HG02885 (cell line): ENCODE data around the gene CD200.
A peak's percentile ranks its signal among the peaks of the same experiment; 100 is the strongest.

Experiments
- ATAC-seq: cut with Tn5 transposase; IDR thresholded peaks from one replicate; pipeline ENCODE4 v1.9.1; 2021; ENCODE audit warnings: mild to moderate bottlenecking; ENCODE audit not compliant: unreplicated experiment, poor library complexity

Gene CD200, protein sequence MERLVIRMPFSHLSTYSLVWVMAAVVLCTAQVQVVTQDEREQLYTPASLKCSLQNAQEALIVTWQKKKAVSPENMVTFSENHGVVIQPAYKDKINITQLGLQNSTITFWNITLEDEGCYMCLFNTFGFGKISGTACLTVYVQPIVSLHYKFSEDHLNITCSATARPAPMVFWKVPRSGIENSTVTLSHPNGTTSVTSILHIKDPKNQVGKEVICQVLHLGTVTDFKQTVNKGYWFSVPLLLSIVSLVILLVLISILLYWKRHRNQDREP

DNA sequence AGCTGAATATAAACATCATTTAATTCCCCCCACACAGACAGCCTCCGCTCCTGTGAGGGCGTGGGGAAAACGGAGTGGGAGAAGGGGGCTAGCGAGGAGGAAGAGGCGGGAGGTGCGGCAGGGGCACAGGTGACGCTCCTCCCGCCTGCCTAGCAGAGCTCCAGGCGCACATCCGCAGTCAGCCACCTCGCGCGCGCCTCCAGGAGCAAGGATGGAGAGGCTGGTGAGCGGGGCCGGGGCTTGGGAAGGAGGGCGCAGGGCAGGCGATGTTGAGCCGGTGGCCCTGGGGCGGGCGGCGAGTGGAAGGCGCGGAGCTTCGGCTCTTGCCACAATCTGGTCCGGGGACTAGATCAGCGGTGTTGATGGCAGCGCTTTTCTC, at the start of gene CD200:
Gene CD200, plus strand, starts transcription at position 155 of the 379 bp plus-strand sequence. Its CDS starts 57 bp downstream, at position 212.
- peak; percentile 78 for ATAC-seq

DNA sequence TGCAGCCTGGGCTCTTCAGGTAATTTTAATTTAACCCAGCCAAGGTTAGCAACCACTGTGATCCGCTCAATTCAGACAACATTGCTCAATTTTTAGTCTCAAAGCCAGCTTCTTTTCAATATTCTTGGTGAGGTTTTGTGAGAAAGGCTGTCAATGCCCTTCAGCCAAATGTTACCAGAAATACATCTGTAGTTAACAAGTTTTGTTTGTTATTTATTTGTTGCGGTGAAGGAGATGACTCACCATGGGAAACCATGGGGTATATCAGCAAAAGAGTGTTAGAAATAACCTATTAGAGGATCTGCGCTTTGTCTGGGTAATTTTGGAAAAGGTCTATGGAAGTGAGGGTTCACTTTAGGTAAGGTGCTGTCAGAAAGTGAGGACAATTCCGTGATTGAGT, 43.9 kb upstream of the CD200 start:
- no peak for ATAC-seq

DNA sequence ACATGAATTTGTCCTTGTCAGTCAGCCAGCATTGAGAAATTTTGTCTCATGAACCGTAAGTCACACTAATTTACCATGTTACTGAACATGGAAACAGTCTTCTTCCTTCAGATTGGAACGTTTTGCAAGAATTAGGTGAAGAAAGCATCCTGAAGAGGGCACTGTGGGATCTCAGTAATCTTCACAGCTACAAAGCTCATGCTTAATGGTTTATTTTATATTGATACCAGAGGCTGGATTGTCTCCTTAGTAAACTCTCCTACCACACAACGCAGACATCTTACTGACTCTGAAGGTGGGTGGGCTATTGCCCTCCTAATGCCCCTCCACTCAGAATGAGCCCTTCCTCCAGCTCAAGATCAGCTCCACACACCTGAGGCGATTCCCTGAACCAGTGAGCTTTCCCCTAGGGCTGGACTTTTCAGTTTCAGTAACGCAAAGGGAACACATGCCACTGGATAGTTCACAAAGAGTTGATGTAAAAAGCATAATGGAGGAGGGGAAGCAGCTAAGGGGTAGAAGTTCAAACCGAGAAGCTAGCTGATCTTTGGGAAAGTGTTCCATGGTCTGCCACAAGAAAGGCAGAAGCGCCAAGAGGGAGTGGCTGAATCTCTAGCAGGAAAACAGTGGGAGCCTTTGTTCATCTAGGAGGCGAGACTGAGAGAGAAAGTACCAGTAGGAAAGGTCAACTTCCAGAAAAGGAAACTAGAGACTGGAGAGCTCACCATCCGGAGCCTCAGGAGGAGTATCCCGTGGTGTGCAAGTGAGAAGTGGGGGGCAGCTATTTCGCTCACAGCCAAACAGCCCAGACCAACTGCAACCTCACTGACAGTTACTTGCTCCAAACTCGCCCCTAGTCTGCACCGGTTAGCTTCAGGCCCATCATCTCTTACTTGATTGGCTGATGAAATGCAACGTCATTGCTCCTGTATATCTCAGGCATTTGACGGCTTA, 39.3 kb upstream of the CD200 start, which contains the start of gene SLC9C1:
Gene SLC9C1, minus strand, starts transcription at position 849 of the 954 bp plus-strand sequence. CDS start 7,425 bp downstream, outside the sequence.
- ATAC-seq = peak; percentile 75

DNA sequence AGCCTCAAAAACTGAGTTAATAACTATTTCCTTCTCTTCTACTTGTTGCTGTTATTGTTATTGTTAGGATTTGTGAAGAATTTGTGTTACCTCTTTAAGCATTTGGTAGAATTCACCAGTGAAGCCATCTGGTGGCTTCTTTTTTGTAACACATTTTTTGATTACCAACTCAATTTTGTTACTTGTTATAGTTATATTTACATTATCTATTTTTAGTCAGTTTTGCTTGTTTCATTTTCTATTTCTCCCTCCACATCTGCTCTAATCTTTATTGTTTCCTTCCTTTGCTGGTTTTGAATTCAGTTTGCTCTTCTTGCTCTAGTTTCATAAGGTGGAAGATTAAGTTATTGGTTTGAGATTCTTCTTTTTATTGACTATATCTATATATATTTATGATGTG, 35.2 kb upstream of the CD200 start:
- peak; percentile 36 for ATAC-seq

DNA sequence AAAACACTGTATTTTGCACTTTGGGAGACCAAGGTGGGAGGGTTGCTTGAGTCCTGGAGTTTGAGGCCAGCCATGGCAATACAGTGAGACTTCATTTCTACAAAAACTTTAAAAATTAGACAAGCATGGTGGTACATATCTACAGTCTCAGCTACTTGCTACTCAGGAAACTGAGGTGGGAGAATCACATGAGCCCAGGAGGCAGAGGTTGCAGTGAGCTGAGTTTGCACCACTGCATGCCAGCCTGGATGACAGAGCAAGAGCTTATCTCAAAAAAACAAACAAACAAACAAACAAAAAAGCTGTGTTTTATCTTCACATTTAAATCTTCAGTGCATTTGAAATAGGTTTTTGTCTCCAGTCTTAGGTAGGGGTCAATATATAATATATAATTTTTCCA, 34.2 kb upstream of the CD200 start:
- ATAC-seq = no peak

DNA sequence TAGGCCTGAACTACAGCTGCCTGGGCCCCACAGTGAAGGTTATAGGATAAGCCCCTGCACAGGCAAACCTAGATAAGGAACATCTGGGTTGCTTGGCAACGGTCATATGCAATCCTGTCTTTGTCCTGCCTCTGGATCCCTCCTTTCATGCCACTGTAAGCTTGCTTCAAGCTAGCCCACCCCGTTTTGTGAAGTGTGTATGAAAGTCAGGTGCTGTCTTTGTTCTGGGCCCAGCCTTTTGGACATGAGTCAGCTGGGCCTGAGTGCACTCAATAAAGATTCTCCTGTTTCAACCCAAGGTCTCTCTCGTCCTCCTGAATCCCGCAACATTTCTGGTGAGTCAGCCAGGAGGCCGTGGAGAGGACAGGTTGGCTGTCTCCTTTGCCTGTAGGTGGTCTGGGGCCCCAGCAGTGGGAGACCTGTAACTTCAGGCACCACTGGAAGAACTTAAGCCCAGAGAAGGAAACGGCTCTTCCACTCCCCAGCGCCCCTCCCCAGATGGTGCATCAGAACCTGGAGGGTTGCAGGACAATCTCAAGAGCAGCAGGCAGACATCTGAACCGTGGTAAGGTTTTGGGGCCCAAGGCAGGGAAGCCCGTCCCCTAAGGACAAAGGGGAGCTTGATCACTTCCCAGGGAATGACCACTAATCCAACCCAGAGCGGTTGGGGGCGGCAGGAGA, 30.7 kb upstream of the CD200 start:
- ATAC-seq = no peak

DNA sequence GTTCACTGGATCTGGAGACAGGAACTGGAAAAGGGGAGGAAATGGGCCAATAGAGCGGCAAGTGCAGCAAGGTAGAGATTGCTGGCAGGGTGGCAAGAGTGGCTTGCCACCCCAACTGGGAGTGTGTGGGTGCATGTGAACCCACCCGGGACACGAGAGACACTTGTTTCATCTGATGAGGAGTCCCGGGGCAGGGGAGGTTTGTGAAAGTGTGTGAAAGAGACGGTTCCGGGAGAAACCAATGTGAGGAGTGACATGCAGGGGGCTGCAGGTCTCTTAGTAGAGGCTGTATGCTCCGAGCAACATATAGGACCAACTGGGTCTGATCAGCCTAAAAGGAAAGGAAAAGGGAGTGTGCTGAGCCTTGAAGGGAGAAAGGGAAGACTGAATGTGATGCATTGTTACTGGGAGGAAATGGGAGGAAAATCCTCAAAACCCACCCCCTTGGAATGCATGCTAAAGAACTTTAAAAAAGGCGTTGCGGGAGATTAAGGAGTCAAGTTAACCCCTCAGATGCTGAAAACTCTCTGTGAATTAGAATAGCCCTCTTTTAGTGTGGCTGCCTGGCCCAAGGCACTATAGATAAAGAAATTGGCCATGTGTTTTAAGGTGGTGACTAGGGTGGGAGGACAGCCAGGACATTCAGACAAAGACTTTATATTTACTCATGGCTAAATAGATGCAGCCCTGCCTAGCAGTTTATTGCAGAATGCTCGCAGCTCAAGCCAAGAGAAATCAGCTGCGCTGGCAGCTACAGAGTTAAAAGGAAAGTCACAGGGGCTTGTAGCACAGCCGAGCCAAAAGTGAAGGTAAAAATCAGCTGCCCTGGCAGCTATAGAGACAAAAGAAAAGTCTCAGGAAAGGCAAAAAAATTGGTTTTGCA, 29.8 kb upstream of the CD200 start:
- ATAC-seq = no peak

DNA sequence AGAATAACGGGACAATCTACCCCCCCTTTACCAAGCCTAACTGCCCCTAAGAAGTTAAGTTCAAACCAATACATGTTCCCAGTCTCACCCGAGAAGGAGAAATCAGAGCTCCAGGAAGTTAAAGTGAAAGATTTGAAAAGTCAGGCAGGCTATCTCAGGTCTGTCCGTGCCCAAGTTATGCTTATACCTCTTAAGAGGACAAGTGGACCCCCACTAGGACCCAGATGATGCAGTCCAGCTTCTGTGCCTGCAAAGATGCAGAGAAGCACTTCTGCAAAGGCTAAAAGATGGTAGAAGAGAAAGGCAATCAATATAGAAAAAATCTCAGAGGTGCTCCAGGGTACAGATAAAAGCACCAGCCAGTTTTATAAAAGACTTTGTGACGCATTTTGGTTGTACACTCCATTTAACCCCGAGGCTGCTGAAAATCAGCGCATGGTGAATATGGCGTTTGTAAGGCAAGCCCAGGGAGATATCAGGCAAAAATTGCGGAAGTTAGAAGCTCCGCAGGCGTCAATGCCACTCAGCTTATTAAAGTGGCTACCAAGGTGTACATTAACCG, 29.1 kb upstream of the CD200 start:
- no peak for ATAC-seq

DNA sequence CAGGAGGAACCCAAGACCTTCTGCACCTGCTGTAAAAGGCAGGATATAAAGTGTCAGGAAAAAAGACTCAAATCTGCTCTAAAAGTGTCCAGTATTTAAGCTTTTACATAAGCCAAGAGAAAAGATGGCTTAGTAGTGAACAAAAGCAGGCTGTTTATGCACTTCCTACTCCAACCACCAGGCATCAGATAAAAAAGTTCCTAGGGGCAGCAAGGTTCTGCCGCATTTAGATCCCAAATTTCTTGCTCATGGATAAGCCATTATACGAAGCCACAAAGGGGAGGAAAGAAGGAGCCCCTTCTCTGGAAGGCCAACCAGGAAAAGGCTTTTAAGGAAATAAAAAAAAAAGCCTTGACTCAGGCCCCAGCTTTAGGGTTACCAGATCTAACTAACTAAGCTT, 28.3 kb upstream of the CD200 start:
- ATAC-seq = no peak

DNA sequence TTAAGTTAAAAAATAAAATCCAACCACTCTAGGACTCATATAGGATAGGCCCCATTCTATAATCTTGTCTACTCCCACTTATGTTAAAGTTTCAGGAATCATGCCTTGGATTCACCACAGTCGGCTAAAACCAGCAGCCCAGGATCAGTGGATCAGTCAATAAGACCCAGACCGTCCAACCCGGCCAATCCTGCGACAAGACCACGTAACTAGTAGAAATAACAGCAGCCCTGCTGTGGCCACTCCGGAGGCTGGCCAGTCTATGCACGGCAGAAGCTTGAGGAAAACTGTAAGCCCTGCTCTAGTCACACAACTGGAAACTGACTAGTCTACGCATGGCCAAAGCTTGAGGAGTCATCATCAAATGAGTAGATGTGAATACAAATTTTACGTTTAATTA, 26.1 kb upstream of the CD200 start:
- ATAC-seq = no peak

DNA sequence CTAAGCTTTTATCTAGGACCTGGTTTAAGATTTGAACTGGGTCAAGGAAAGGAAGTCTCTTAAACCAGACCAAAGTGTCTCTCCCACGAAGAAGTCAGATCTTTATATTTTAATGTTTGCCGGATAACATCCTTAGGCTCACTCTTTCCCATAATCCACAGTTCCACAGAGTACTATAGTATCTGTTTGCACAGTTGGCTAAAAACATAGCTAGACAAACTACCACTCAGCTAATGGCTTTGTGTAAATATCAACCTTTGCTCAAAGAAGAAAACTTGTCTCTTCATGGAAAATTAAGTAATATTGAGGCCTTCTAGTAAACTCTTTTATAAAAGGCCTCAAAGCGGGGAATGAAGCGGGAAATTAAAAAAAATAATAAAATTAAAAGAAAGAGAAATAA, 25.4 kb upstream of the CD200 start:
- ATAC-seq = no peak

DNA sequence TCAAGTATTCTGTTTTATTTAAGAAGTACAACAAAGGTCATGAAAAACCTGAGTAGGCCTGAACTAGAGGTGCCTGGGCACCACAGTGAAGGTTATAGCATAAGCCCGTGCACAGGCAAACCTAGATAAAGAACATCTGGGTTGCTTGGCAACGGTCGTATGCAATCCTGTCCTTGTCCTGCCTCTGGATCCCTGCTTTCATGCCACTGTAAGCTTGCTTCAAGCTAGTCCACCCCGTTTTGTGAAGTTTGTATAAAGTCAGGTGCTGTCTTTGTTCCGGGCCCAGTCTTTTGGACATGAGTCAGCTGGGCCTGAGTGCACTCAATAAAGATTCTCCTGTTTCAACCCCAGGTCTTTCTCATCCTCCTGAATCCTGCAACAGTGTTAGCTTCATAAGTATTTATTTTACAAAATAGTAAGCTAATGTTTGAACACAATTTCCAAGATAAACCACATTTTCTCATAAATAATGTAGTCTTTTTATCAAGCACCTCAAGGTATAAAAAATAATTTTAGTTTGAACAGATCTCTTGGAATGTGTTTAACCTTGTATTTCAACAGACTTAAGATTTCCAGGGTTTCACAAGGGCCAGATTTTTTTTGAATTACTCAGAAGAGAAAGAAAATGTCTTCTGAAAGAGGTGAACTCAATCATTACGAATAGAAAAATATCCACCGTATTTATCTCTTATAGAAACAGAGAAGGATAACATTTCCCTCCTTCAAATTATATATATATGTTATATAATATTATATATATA, 24.6 kb upstream of the CD200 start:
- ATAC-seq = no peak

DNA sequence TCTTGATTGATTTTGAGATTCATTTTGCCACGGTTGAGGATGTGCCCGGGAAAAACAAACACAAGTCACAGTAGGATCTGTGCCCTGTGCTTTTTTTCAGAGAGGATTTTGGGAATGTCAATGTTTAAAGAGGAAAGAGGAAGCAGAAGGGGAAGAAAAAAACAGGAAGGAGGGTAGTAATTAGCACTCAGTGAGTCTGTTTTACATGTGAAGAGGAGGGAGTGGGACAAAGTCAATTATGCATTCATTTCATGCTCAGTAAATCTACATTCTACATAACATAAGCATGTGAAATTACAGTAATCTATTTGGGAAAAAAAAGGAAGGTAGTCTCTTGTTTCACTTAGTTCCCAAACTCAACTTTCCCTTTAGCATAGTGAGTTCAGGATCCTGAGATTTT, 18.3 kb upstream of the CD200 start:
- ATAC-seq = no peak

DNA sequence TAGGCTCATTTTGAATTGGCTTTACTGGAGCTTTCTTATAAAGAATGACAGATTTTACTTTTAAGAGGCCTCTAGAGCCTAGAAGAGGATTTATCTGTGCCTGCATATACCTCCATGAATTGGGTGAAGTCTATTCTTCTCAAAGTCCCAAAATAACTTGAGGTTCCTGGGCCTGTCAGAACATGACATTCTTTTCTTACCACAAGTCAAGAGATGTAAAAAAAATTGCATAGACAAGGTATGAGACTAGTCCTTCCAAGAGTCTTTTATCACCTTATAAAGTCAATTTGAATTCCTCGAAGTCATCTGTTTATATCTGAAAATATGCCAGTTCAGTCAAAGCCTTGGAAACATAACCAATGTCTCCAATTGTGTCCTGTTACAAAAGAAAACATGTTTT, 17.2 kb upstream of the CD200 start:
- ATAC-seq = no peak

DNA sequence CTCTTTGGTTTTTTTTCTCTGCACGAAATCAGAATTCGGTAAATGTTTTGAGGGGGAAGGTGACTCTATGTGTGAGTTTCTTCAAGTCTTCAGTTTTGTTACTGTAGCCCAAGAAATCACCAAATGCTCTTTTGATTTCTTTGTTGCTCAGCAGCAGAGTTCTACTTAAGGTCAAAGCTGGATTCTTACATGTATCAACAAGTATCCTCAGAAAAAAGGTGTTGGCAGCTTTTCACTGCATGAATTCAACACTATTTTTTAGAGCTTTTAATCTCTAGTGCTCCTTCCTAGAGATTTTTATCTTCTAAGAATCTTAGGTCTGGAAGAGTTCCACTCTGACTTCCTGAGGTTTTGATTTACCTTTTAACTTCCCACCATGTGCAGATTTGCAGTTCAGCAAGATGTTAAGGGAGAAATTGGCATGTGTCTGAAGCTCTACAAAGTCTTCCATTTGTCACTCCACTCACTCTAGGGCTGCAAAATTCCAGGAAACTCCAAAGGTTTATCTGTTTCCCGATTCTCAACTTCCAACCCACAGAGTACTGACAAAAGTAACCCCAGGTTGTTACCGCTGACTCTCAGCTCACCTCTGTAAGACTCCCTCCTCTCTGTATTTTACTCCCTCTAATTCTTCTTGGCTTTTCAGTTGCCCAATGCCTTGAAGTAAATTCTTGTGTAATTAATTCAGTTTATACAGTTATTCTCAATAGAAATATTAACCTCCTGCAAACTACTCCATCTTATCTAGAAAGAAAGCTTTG, 13.3 kb upstream of the CD200 start:
- no peak for ATAC-seq

DNA sequence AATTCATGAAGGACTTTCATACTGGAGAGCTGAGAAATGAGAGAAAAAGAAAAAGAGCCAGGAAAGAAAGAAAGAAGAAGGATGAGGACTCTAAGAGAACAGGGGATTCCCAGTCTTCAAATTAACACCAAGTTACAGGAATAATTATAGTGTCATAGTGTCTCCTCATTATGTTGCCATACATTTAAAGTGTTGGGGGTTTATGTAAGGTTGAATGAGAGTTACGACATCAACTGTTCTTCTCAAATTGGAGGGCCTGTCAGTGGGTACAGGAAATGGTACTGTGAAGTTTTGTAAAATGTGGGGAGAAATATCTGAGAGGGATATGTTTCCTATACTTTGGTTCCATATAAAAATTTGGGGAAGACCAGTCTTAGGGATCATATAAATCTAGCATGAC, 12.3 kb upstream of the CD200 start:
- ATAC-seq = no peak

DNA sequence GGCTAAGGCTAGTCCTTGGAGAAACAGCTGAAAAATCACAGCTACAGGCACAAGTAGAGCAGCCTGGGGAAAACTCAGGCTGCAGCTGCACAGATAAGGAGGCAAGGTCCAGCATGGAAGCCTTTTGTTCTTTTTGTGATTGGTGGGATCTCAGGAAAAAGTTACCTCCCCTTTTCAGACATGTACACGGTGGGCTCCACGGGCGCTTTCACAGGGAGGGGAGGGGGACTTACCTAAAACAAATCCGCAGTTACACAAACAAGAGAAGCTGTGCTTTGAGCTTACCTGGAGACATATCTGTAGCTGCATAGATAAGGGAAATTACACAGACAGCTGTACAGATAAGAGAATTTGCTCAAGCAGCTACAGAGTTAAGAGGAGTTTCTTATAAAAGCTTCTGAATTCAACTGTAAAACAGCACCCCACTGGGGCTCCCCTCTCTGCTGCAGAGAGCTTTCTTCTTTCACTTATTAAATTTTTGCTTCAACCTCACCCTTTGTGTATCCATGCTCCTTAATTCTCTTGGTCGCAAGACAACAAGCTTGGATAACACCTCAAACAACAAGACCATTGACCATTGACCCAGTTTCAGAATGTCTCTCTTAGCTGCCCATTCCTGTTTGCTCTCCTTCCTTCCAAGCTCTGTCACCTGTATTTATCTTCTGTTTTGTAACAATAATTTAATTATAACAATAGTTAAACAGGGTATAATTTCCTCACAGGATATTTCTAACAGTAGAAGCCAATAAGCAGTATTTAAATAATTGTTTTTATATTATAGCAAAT, 10.9 kb upstream of the CD200 start:
- ATAC-seq = no peak
